ENCODE results near the gene CRABP2.

DNA sequence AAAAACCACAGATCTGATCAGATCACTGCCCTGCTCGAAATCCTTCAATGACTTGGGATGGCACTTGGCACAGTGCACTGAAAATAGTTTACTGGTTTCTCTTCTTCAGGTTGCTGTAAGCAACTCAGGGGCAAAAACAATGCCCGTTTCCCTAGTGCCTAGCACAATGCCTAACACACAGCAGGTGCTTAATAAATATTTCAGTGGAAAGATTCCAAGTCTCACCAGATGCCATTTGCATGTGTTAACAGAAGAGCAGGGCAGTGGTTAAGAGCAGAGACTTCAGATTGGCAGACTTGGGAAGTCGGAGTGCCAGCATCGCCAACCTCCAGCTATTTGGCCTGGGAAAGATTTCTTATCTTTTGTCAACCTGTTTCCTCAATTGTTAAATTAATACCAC, 12.0 kb upstream of the CRABP2 start:
- TF ChIP-seq POLR2A (IDR thresholded peaks at IDR 0.05; ENCODE audit: low read depth, low read length): no peak
- no peak for TF ChIP-seq TAF1 (IDR thresholded peaks at IDR 0.05; ENCODE audit: borderline replicate concordance, low read depth, low read length)
- TF ChIP-seq POLR2AphosphoS5 (IDR thresholded peaks at IDR 0.05; ENCODE audit: low read depth, low read length): no peak

Measured in GM12892 (cell line).